GM18499 (cell line): ENCODE results near the gene CAMK1.
"Not testable (repeated sequence)": the region's sequence is repeated elsewhere in the genome, so short reads cannot be mapped to it uniquely, and the experiment has no call there.

Experiments used
- ATAC-seq: cut with Tn5 transposase; IDR thresholded peaks from one replicate; pipeline ENCODE4 v1.9.1; 2021; ENCODE audit warnings: moderate number of reproducible peaks; ENCODE audit not compliant: insufficient read depth, unreplicated experiment

Gene CAMK1

DNA sequence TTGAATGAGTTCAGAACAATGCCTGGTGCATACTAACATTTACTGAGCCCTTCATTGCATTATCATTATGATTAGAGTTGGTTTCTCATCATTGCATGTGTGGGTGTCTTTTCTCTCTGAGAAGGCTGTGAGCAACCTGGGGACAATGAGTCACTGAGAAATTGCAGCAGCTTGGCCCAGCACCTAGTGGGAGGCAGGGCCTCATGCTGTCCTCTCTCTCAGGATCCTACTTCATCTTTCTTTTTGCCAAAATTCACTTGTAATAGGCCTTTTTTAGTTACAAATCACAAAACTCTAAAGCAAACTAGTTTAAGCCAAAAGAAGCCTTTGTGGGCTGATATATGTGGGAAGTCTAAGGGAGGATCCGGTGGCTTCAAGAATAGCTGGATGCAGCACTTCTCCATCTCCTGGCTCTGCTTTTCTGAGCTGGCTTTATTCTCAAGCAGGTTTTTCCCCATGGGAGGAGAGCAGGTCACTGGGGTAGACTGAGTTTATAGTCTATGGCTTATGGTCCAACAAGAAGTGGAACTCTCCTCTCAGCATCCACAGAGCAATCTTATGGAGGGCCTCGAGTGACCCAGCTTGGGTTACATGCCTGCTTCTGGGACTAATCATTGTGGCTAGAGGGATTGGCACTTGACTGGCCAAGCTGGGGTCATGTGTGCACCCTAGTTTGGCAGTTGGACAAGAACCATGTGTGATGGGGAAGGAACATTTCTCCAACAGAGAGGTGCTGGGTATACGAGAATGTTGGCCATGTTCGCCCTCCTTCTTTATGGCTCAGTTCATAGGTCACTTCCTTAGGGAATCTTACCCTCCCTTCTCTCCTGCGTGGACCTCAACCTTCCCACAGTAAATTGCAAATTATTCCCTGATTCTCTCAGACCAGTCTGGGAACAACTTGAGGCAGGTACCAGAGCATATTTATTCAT, 8.7 kb upstream of the CAMK1 start:
- ATAC-seq: no peak

DNA sequence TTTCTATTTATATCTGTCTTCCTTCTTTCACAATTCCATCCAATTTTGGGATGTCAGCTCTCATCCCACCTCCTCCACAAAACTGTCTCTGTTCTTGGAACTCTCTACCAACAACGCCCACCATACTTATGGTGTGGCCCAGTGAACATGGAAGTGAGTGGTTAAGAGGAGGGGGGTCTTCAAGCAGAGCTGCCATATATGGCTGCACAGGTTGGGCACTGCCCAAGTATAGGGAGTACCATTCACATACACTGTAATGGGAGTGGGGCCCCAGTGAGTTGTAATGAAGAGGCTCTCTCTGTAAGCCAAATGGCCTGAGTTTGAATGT, 7.9 kb upstream of the CAMK1 start:
- no peak for ATAC-seq

DNA sequence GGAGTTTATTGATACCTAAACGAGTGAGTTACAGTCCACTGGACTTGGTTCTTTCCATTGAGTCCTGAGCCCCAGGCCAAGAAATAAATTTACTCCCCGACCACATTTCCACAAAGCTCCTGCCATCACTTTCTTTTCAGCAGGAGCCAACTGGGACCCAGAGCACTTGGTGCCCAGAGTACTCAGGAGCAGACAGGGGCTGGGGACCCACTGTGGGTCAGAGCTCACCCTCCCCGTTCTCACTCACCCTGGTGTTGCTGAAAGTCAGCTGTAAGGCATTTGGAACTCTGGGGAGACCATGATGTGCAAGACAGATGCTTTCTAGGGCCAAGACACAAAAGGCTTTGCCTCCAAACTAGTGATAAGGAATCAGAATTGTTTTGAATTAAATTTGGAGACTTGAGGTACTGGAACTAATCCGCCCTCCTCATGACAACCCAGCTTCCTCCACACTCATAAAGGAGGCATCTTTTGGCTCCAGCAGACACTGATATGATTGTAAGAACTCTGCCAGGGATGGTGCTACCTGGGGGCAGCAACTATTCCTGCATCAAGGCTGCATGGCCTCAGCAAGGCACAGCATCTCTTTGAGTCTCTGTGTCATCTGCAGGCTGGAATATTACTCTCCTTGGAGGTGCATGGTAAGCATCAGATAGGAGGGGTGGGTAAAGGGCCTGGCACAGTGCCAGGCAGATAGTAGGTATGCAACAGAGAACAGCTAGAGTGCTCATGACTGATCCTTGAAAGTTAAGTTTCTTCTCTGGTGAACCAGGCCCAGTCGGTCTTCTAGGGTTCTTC, 7.3 kb upstream of the CAMK1 start:
- ATAC-seq: no peak

DNA sequence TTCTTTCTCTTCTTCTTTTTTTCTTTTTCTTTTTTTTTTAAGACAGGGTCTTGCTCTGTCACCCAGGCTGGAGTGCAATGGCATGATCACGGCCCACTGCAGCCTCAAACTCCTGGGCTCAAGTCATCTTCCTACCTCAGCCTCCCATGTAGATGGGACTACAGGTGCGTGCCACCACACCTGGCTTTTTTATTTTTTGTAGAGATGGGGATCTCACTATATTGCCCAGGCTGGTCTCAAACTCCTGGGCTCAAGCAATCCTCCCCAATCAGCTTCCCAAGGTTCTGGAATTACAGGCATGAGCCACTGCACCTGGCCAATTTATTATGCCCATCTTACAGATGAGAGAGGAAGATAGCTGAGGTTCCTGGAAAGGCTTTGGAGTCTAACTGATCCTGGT, 1.3 kb upstream of the CAMK1 start:
- ATAC-seq: not testable (repeated sequence)

DNA sequence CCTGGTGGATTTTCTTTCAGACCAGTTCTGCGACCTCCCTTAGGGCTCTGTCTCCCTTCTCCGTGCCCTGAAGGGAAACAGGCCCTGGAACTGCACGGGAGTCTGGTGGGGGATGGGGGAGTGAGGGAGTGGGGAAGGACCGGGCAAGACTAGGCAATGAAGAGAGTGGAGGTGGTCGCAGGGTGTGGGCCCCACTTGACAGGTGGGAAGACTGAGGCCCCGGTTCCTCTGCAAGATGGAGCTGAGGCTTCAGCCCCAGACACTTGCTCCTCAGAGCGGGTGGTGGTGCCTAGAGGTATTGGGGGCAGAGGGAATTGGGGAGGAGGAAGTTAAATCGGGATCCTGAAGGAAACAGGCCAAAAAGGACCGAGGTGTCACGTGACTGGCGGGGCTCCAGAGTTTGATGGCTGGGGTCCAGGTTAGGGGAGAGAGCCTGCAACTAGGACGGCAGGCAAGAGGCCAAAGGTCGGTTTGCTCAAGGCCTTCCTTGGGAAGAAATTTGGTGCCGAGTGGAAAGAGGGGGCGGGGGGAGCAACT, 597 bp upstream of the CAMK1 start:
- no peak for ATAC-seq

DNA sequence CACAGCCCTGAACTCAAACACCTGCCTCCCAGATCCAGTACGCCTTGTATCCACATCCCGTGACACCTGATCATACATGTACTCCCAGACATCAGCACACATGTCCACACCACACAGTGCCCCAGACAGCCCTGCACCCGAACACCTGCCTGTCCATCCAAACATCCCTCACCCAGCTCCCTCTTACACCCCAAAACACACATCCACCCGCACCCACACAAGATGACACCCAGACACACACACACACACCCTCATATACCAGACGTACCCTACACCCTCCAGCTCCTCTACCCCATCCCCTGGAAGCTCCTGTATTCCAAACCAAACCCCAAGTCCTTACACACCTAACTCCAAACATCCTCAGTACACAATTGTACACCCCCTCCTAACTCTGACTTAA, 735 bp downstream of the CAMK1 start:
- ATAC-seq: no peak

DNA sequence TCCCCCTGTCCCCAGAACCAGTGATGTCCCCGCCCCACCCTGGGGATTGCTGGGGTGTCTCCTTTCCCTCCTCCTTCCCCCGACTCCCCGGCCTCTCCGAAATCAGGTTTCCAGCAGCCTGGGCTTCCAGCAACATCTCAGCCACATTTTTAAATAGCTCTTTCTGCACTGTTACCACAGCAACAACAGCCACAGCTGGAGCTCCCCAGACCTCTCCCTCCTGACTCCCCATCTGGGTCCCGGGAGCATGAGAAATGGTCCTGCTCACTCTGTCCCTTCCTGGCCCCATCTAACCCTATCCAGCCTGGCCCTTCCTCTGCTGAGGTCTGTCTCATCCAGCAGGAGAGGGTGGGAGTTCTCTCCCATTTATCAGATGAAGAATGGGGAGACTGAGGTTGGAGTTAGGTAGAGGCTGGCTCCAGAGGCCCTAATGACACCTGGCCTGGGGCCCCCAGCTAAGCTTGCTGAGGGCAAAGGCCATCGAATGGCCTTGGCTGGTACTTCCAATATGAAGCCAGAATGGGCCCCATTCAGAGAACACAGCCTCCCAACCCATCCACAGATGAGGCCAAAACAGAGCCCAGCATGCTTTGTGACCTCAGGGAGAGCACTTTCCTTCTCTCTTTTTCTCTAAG, 1.5 kb downstream of the CAMK1 start:
- ATAC-seq: no peak

DNA sequence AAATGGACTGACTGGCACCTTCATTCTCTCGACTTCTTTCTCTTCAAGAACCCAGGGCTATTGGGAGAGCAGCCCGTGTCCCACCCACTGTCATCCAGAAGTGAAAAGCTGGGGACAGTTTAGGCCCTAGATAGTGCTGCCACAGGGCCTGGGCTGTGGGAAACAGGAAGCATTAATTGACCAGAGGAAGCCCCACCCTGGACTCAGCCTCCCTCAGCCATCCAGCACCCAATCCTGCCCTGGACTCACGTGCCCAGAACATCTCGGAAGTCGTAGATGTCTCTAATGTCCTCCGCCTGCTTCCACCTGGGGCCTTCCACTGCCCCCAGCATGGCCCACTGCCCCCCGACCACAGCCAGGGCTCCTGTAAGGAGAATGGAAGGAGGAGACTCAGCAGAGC, 2.3 kb downstream of the CAMK1 start:
- no peak for ATAC-seq

DNA sequence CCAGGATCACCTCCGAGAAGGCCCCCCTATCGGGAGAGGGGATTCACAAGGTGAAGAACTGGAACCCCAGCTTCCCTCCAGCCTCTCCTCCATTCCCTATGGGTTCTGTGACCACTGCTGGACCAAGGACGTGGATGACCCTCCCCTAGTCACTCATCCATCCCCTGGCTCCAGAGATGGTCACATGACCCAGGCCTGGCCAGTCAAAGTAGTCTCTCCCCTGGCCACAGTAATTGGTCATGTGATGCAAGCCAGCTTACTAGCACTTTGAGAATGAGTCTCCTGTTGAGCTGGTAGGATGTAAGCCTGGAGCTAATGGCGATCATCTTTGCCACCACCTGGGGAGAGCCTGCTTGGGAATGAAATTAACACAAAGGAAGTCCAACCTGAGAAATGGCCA, 3.9 kb downstream of the CAMK1 start:
- ATAC-seq: no peak

DNA sequence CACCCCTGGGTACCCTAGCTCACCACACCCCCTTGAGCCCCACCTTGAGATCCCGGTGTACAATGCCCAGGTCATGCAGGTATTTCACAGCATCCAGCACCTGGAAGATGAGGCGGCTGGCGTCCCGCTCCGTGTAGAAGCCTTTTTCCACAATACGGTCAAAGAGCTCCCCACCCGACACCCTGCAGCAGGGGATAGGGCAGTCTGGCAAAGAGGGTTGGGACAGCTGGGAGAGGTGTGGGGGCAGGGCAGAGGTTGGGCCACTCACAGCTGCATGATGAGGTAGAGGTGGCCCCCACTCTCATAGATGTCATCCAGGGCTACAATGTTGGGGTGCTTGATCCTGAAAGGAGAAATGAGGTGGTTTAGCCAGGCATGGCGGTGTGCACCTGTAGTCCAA, 6.9 kb downstream of the CAMK1 start:
- no peak for ATAC-seq

DNA sequence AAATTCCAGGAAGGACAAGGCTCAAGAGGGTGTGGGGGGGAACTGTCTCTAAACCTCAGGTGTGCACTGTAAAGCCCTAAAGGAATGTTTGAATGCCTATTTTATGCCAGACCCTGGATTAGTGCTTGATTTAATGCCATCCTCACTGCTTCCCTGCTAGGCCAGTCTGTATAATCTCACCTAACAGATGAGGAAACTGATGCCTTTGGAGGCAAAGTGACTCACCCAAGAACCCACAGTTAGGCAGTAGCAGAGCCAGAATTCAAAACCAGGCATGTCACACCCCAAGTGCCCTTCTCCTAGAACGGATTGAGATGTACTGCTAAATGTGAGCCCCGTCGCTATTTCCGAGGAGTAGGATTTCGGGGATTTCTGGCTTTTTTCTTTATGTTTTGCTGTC, 7.8 kb downstream of the CAMK1 start:
- ATAC-seq: no peak

DNA sequence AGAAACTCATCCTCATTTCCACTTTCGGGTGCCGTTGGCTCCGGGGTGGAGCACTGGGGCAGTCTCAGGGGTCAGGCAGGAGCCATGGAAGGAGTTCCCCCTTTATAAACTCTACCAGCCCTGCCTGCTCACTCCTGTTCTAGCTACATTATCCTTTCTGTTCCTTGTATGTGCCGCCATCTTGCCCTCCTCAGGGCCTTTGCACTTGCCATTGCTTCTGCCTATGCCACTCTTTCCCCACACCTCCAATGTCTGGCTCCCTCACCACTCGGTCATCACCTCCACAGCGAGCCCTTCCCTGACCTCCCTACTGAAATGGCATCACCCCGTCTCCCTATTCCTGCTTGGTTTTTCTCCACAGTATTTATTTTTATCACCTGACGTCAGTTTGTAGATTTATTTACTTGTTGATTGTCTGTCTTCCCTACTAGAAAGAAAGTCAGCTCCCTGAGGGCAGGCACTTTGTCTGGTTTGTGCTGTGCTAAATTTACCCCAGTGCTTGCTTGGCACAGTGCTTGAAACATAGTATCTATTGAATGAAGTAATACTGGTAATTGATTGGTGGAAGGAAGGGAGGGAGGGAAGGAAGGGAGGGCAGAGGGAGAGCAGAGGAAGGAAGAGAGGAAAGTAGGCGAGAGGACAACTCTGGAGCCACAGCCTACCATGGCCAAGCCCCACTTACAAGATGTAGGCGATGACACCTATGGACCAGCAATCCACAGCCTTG, 8.8 kb downstream of the CAMK1 start:
- ATAC-seq: no peak

DNA sequence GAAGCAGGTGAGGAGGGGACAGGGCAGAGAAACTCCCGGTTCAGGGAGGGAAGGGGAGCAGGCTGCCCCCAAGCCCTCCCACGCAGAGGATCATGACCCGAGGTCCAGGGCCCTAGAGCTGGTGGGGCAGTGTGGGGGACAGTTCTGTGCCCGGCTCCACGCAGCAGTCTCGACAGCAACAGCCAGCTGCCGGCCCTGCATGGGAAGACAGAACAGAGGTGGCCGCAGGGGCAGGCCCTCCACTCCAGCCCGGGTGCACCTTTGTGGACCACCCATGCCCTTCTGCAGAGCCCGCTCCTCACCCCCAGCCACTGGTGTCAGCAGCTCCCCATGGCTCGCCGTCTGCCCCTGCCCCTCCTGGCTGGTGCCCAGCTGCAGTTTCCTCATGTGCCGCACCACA, 12.3 kb downstream of the CAMK1 start:
- ATAC-seq: no peak

DNA sequence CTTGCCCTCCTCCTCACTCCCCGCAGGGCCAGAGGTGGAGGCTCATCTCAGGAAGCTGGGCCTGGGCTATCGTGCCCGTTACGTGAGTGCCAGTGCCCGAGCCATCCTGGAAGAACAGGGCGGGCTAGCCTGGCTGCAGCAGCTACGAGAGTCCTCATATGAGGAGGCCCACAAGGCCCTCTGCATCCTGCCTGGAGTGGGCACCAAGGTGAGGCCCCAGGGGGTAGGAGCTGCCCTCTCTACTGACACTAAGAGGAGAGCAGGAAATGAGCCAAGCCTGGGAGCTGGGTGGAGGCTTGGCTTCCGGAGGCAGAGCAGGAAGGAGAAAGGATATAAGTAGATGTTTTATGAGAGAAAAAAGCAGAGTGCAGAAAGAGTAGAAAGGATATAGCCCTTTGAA, 15.1 kb downstream of the CAMK1 start:
- ATAC-seq: no peak

DNA sequence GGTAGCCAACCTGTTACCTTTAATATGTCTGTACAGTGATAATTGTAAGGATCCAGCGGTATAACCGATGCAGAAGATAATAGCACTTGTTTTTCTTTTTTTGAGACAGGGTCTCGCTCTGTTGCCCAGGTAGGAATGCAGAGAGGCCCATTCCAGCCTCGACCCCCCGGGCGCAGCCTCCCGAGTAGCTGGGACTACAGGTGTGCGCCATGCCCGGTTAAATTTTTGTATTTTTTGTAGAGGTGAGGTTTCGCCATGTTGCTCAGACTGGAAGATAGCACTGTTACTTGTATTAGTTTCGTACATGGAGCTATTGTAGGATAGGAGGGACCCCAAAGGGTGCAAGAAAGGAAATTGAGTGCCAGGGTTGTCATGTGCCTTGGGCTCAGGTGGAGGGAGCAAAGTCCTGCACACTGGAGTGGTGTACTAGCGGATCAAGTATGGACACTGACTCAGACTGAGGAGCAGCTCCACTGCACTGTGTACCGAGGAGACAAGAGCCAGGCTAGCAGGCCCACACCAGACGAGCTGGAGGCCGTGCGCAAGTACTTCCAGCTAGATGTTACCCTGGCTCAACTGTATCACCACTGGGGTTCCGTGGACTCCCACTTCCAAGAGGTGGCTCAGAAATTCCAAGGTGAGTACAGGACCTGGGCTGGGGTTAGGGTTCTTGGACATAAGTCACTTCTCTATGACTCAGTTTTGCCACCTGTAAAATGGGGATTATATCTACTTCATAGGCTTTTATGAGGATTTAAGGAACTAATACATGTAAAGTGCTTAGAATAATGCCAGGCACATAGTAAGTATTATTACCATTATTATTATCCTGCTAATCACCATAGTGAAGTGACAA, 19.0 kb downstream of the CAMK1 start:
- no peak for ATAC-seq

DNA sequence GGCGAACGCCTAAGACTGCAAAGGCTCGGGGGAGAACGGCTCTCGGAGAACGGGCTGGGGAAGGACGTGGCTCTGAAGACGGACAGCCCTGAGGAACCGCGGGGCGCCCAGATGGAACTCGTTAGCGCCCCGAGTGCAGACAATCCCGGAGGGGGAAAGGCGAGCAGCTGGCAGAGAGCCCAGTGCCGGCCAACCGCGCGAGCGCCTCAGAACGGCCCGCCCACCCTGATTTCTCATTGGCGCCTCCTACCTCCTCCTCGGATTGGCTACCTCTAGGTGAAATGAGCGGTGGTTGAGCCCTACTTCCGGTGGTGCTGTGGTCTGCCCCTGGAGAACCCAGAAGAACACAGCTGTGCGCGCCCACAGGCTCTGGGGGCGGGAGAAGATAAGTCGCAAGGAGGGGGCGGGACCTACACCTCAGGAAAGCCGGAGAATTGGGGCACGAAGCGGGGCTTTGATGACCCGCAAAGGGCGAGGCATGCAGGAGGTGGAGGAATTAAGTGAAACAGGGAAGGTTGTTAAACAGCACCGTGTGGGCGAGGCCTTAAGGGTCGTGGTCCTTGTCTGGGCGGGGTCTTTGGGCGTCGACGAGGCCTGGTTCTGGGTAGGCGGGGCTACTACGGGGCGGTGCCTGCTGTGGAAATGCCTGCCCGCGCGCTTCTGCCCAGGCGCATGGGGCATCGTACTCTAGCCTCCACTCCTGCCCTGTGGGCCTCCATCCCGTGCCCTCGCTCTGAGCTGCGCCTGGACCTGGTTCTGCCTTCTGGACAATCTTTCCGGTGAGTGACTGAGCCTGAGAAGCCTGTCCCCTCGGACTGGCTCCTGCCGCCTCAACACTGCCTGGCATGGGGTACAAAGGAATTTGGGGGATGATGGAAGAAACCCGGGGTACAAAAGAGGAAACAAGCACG, 19.8 kb downstream of the CAMK1 start, which contains the start of gene OGG1:
Gene OGG1 (plus strand): TSS at position 308 of the 911 bp plus-strand sequence. CDS start 335 bp downstream, at position 643.
- ATAC-seq: peak; percentile 80

DNA sequence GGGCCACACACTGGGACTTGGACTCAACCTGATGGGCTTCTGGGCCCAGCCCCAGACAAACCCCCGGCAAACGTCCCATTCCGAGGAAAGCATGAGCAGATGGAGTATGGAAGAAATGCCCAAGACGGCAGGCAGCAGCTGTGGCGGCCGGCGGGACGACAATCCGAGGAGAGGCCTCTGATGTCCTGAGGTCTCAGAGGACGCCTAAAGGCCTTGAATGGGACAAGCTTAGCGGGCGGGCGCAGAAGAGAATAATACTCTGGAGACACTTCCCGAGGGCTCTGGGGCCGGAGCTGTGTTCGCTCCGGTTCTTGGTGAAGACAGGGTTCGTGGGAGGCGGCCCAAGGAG, 20.5 kb downstream of the CAMK1 start:
- no peak for ATAC-seq

DNA sequence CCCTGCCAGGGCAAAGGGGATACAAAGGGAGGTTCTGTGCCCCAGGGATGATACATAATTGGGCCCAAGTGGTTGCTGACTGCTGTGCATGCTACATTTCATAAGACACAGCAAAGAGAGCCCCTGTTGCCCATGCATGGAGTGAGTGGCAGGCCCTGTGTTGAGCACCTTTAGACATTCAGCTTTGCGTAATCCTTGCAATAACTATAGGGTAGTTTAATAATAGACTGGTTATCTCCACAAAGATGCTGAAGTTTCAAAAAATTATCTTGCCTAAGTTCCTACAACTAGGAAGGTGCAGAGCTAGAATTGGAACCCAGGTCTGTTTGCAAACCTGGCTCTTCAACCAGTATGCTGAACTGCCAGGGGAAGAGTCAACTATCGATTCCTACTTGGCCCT, 21.7 kb downstream of the CAMK1 start:
- no peak for ATAC-seq
